Stomach (tissue), 9 donors: Measurements from ENCODE around the gene LRRC74B. TPM values are rescaled to one million over a fixed set of nuclear protein-coding genes. Genes with fewer than 3 reads are reported as not detected.

Experiments
- DNase-seq, 2 donors: peaks; one replicate each; pipeline versions ENCODE4 v3.0.0 to v3.0.0-alpha.2; 2013 to 2019
- H3K27ac ChIP-seq, 5 donors: fragments of 200-600 bp in 4 of 5; sonication (generic) in 4 of 5; one replicate each; pipeline ENCODE4 v1.5.1; 2013 to 2019; ENCODE audit warnings: mild to moderate bottlenecking in 1 of 5, moderate library complexity in 1 of 5
- H3K27me3 ChIP-seq, 3 donors: fragments of 200-600 bp; sonication (generic); one replicate each; pipeline ENCODE4 v1.5.1; 2017 to 2019; ENCODE audit warnings: mixed run types in 1 of 3
- H3K36me3 ChIP-seq, 4 donors: fragments of 200-600 bp; sonication (generic); 1 replicate in 3 of 4; 2 replicates in 1 of 4; pipeline ENCODE4 v1.5.1; 2016 to 2019
- H3K4me1 ChIP-seq, 4 donors: fragments of 200-600 bp; sonication (generic); one replicate each; pipeline ENCODE4 v1.5.1; 2016 to 2019
- H3K4me3 ChIP-seq, 4 donors: fragments of 200-600 bp; sonication (generic) in 3 of 4; one replicate each; pipeline ENCODE4 v1.5.1; 2016 to 2019; ENCODE audit warnings: mild to moderate bottlenecking in 1 of 4
- H3K9me3 ChIP-seq, 4 donors: fragments of 200-600 bp; sonication (generic); one replicate each; pipeline ENCODE4 v1.5.1; 2016 to 2019
- CTCF ChIP-seq, 7 experiments: fragments of 450-650 bp in 4 of 7; fragments of 200-600 bp in 3 of 7; sonication (generic) in 3 of 7; IDR thresholded peaks; one replicate each; pipeline ENCODE4 v1.5.1; 2016 to 2019; ENCODE audit warnings: antibody characterized with exemption in 7 of 7, control low read depth in 2 of 7, mild to moderate bottlenecking in 1 of 7
- EP300 ChIP-seq: sonication (generic); formaldehyde crosslinking; IDR thresholded peaks from one replicate; pipeline ENCODE4 v1.6.1; 2017; ENCODE audit warnings: antibody characterized with exemption
- POLR2A ChIP-seq, 4 donors: fragments of 450-650 bp; IDR thresholded peaks; one replicate each; pipeline ENCODE4 v1.6.1; 2016; ENCODE audit warnings: antibody characterized with exemption in 4 of 4, control low read depth in 2 of 4, mild to moderate bottlenecking in 1 of 4, moderate library complexity in 1 of 4
- POLR2AphosphoS5 ChIP-seq, 3 donors: sonication (generic); formaldehyde crosslinking; IDR thresholded peaks; one replicate each; pipeline ENCODE4 v1.6.1; 2016; ENCODE audit warnings: antibody characterized with exemption in 3 of 3
- WGBS, 5 donors: extraction: QIAGEN DNeasy Blood & Tissue Kit in 3 of 5; methylation state at CpG; one replicate each; pipeline versions ENCODE4 v1.1.5 to v1.1.7; 2013 to 2018; 5-methylcytosine and 5-hydroxymethylcytosine counted together
- intact Hi-C: fragments of 100-400 bp; cut with DNase I; formaldehyde crosslinking; loops from one replicate; pipeline ENCODE4 v1.15.1; 2023; ENCODE audit warnings: low total_unique reads
- polyA plus RNA-seq, 3 donors: library from polyadenylated mRNA; stranded (reverse); fragments of 200-250 nt; gene quantifications; one replicate each; pipeline ENCODE4 v1.2.3, GENCODE V29; 2013
- total RNA-seq, 5 donors: library from RNA; depleted of rRNA; stranded (reverse); fragments of >200 nt; gene quantifications; one replicate each; pipeline versions ENCODE4 v1.1.0 to v1.2.3, GENCODE V29; 2014 to 2016
- donor health status: healthy with polysubstance abuse.
- donor health status: Bipolar disorder and iron deficiency.
- donor health status: healthy.

Gene LRRC74B
- total and polyA plus RNA-seq, 8 donors: not detected

- intact Hi-C loops: loop anchor here (10.0 kb wide), 1 partner anchor 62 kb away; the partner anchor contains the start of gene AIFM3
- WGBS, 5 donors: 59 to 72% (median 67%) methylated on average over 9 to 14 of the region's 14 CpGs
- H3K36me3 ChIP-seq: no peaks in the 10 kb centered on the region
- H3K4me1 ChIP-seq: peaks cover 4 to 7% (median 5%) of the 10 kb centered on the region in 4 donors
- no peaks in the 10 kb centered on the region for H3K9me3 ChIP-seq
- no peak overlapping the region for H3K27ac ChIP-seq
- DNase-seq: peak in 1 of 2 donors; percentile 51
- peaks cover 0 to 38% (median 9%) of the 10 kb centered on the region in 3 donors for H3K27me3 ChIP-seq
- TF ChIP-seq POLR2A (IDR thresholded peaks at IDR 0.05) (no peak), EP300 (no peak), POLR2AphosphoS5 (IDR thresholded peaks at IDR 0.05) (no peak), CTCF (IDR thresholded peaks at IDR 0.05) (no peak)
- no peak overlapping the region for H3K4me3 ChIP-seq
Observed at GRCh38 chr22:21026783-21027692, 18.7 kb upstream of the LRRC74B start.

- Histone ChIP-seq H3K4me3 (no peak overlapping the region), H3K9me3 (no peaks in the 10 kb centered on the region), H3K27ac (no peak overlapping the region), H3K36me3 (no peaks in the 10 kb centered on the region), H3K4me1 (peaks cover 9 to 17% (median 12%) of the 10 kb centered on the region in 4 donors), H3K27me3 (peaks cover 0 to 53% (median 14%) of the 10 kb centered on the region in 3 donors)
- DNase-seq: no peak
- intact Hi-C loops: loop anchor here (10.0 kb wide), 1 partner anchor 64 kb away; the partner anchor contains the start of gene AIFM3
- 88 to 97% (median 93%) methylated on average over 6 to 13 of the region's 13 CpGs for WGBS, 5 donors
- no peak for TF ChIP-seq POLR2AphosphoS5 (IDR thresholded peaks at IDR 0.05)
- TF ChIP-seq EP300: no peak
- TF ChIP-seq CTCF (IDR thresholded peaks at IDR 0.05): no peak
- no peak for TF ChIP-seq POLR2A (IDR thresholded peaks at IDR 0.05)
Observed at GRCh38 chr22:21028277-21029251, 17.2 kb upstream of the LRRC74B start.

- Histone ChIP-seq H3K27me3 (peaks cover 0 to 54% (median 14%) of the 10 kb centered on the region in 3 donors), H3K4me1 (peaks cover 9 to 17% (median 12%) of the 10 kb centered on the region in 4 donors), H3K4me3 (no peak overlapping the region), H3K27ac (no peak overlapping the region), H3K9me3 (no peaks in the 10 kb centered on the region), H3K36me3 (no peaks in the 10 kb centered on the region)
- DNase-seq: no peak
- 74 to 79% (median 78%) methylated on average over 12 of the region's 12 CpGs for WGBS, 5 donors
- intact Hi-C loops: loop anchor here (10.0 kb wide), 1 partner anchor 65 kb away; the partner anchor contains the start of gene AIFM3
- no peak for TF ChIP-seq POLR2AphosphoS5 (IDR thresholded peaks at IDR 0.05)
- no peak for TF ChIP-seq CTCF (IDR thresholded peaks at IDR 0.05)
- TF ChIP-seq EP300: no peak
- no peak for TF ChIP-seq POLR2A (IDR thresholded peaks at IDR 0.05)
Observed at GRCh38 chr22:21029486-21030025, 16.2 kb upstream of the LRRC74B start.
